ENCODE data around the gene GPR25.

DNA sequence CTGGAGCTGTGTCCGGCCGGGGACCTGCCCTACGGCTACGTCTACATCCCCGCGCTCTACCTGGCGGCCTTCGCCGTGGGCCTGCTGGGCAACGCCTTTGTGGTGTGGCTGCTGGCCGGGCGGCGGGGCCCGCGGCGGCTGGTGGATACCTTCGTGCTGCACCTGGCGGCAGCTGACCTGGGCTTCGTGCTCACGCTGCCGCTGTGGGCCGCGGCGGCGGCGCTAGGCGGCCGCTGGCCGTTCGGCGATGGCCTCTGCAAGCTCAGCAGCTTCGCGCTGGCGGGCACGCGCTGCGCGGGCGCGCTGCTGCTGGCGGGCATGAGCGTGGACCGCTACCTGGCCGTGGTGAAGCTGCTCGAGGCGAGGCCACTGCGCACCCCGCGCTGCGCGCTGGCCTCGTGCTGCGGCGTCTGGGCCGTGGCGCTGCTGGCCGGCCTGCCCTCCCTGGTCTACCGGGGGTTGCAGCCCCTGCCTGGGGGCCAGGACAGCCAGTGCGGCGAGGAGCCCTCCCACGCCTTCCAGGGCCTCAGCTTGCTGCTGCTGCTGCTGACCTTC, 412 bp downstream of the GPR25 start:
- TF ChIP-seq, protein P1, sequence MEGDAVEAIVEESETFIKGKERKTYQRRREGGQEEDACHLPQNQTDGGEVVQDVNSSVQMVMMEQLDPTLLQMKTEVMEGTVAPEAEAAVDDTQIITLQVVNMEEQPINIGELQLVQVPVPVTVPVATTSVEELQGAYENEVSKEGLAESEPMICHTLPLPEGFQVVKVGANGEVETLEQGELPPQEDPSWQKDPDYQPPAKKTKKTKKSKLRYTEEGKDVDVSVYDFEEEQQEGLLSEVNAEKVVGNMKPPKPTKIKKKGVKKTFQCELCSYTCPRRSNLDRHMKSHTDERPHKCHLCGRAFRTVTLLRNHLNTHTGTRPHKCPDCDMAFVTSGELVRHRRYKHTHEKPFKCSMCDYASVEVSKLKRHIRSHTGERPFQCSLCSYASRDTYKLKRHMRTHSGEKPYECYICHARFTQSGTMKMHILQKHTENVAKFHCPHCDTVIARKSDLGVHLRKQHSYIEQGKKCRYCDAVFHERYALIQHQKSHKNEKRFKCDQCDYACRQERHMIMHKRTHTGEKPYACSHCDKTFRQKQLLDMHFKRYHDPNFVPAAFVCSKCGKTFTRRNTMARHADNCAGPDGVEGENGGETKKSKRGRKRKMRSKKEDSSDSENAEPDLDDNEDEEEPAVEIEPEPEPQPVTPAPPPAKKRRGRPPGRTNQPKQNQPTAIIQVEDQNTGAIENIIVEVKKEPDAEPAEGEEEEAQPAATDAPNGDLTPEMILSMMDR (IDR thresholded peaks at IDR 0.05) = no peak
- no peak for TF ChIP-seq POLR2AphosphoS5 (IDR thresholded peaks at IDR 0.05)
- TF ChIP-seq POLR2A (IDR thresholded peaks at IDR 0.05) = no peak

Data from breast epithelium (tissue), 3 donors.